ENCODE data around the gene TAF5L.
A peak's percentile ranks its signal among the peaks of the same experiment; 100 is the strongest.

TAF5L gene

DNA sequence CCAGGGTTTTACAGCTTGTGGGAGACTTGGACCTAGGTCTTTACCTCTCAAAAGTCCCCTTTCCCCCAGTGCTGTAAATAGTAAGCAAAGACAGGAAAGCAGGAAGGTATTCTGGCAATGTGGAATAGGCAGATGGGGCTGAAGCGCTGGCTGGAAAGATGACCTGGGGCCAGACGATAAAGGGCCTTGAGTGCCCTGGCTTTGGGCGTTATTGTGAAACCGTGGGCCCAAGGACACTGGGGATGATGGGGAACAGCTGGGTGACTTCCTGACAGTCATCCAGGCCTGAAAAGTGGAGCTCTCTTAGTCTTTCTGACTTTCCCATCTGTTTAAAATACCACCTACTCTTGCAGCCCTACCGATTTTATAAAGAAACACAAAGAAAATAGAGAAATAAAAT, 16.5 kb upstream of the TAF5L start:
- Histone ChIP-seq H3K4me1 (ENCODE audit: control insufficient read depth, insufficient read depth, low read depth, low read length) (peaks cover 8% of the 10 kb centered on the region), H3K23ac (ENCODE audit: low read length in 2 of 2) (peak overlapping the region in 1 of 2 experiments; percentile 44), H4K91ac (ENCODE audit: low read length) (no peak overlapping the region), H3K79me1 (replicated peaks; ENCODE audit: low read length, poor library complexity, severe bottlenecking) (peaks cover 41% of the 10 kb centered on the region), H3K18ac (ENCODE audit: low read depth in 1 of 2, low read length in 2 of 2) (no peak overlapping the region), H3K36me3 (ENCODE audit: control insufficient read depth in 1 of 2, insufficient read depth in 2 of 2, low read depth in 1 of 2, low read length in 2 of 2) (peaks cover 41 to 63% of the 10 kb centered on the region in 2 experiments), H3K4me3 (ENCODE audit: insufficient read depth in 1 of 2, low read depth in 1 of 2, low read length in 2 of 2) (no peak overlapping the region), H2BK120ac (ENCODE audit: low read depth, low read length) (no peak overlapping the region), H2BK15ac (ENCODE audit: low read depth, poor library complexity, severe bottlenecking) (peak overlapping the region; percentile 3), H2BK12ac (ENCODE audit: low read length in 2 of 2) (no peak overlapping the region), H4K8ac (ENCODE audit: low read length) (no peak overlapping the region), H3K27ac (ENCODE audit: low read length, poor library complexity, severe bottlenecking) (no peak overlapping the region), H3K4ac (ENCODE audit: low read depth in 1 of 2, low read length in 2 of 2) (no peak overlapping the region), H2AK5ac (ENCODE audit: low read length, severe bottlenecking) (no peak overlapping the region), H2AFZ (ENCODE audit: low read depth, low read length) (no peak overlapping the region), H3K14ac (ENCODE audit: low read length in 2 of 2) (no peak overlapping the region), H3K4me2 (ENCODE audit: low read length, poor library complexity, severe bottlenecking) (no peak overlapping the region), H3K27me3 (ENCODE audit: control insufficient read depth in 1 of 2, insufficient read depth in 1 of 2, low read length in 2 of 2) (no peaks in the 10 kb centered on the region), H3K9me3 (ENCODE audit: control insufficient read depth, low read length) (no peaks in the 10 kb centered on the region), H3K9ac (ENCODE audit: low read length) (no peak overlapping the region), H2BK5ac (ENCODE audit: low read depth, low read length, poor library complexity, severe bottlenecking) (no peak overlapping the region)
- peak; percentile 28 for DNase-seq
- 86% methylated on average over 5 of the region's 5 CpGs for WGBS

DNA sequence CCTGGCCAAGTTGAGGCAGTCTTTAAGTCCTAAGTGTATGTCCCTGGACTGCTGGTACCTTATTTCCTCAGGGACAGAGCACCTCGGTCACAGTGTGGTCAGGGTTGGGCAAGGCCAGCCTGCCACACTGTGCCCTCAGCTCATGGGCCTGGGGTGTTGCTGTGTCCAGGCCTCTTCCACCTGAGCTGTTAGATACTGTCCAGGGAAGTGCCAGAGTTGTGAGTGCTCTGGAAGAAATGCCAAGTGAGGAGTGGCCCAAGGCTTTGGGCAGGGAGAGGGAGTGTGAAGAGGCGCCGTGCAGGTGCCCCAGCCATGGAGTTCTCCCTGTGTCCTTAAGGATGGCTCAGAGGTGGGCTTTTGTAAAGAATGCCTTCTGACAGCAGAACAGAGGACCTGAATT, 15.4 kb upstream of the TAF5L start:
- Histone ChIP-seq H3K23ac (ENCODE audit: low read length in 2 of 2) (no peak overlapping the region), H2AK5ac (ENCODE audit: low read length, severe bottlenecking) (no peak overlapping the region), H3K36me3 (ENCODE audit: control insufficient read depth in 1 of 2, insufficient read depth in 2 of 2, low read depth in 1 of 2, low read length in 2 of 2) (peaks cover 46 to 63% of the 10 kb centered on the region in 2 experiments), H3K4me3 (ENCODE audit: insufficient read depth in 1 of 2, low read depth in 1 of 2, low read length in 2 of 2) (no peak overlapping the region), H2BK12ac (ENCODE audit: low read length in 2 of 2) (no peak overlapping the region), H3K4ac (ENCODE audit: low read depth in 1 of 2, low read length in 2 of 2) (no peak overlapping the region), H3K4me1 (ENCODE audit: control insufficient read depth, insufficient read depth, low read depth, low read length) (peaks cover 8% of the 10 kb centered on the region), H3K9me3 (ENCODE audit: control insufficient read depth, low read length) (no peaks in the 10 kb centered on the region), H3K27ac (ENCODE audit: low read length, poor library complexity, severe bottlenecking) (no peak overlapping the region), H2BK15ac (ENCODE audit: low read depth, poor library complexity, severe bottlenecking) (no peak overlapping the region), H3K9ac (ENCODE audit: low read length) (no peak overlapping the region), H2BK5ac (ENCODE audit: low read depth, low read length, poor library complexity, severe bottlenecking) (no peak overlapping the region), H2AFZ (ENCODE audit: low read depth, low read length) (no peak overlapping the region), H3K14ac (ENCODE audit: low read length in 2 of 2) (no peak overlapping the region), H3K27me3 (ENCODE audit: control insufficient read depth in 1 of 2, insufficient read depth in 1 of 2, low read length in 2 of 2) (no peaks in the 10 kb centered on the region), H3K4me2 (ENCODE audit: low read length, poor library complexity, severe bottlenecking) (no peak overlapping the region), H4K8ac (ENCODE audit: low read length) (no peak overlapping the region), H3K79me1 (replicated peaks; ENCODE audit: low read length, poor library complexity, severe bottlenecking) (peaks cover 51% of the 10 kb centered on the region), H4K91ac (ENCODE audit: low read length) (no peak overlapping the region), H2BK120ac (ENCODE audit: low read depth, low read length) (no peak overlapping the region), H3K18ac (ENCODE audit: low read depth in 1 of 2, low read length in 2 of 2) (no peak overlapping the region)
- 95% methylated on average over 3 of the region's 3 CpGs for WGBS
- no peak for DNase-seq

DNA sequence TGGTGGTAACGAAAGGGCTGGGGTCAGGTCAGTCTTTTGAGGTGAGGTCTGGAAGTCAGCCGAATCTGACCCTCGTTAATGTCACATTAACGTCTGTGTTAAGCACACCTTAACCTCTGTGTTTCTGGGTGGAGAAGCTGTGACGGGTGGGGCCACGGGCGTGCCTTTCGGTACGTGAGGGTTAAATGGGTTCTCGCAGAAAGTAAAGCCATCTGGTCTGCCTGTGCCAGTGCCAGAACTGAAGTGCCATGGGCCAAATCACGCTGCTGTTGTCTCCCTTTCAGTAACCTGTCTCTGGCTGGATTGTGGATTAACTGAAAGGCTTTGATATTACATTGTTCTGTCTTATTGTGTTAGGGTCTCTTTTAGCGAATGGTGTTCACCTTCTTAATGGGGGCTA, 14.5 kb upstream of the TAF5L start:
- peaks cover 49 to 63% of the 10 kb centered on the region in 2 experiments for H3K36me3 ChIP-seq (ENCODE audit: control insufficient read depth in 1 of 2, insufficient read depth in 2 of 2, low read depth in 1 of 2, low read length in 2 of 2)

DNA sequence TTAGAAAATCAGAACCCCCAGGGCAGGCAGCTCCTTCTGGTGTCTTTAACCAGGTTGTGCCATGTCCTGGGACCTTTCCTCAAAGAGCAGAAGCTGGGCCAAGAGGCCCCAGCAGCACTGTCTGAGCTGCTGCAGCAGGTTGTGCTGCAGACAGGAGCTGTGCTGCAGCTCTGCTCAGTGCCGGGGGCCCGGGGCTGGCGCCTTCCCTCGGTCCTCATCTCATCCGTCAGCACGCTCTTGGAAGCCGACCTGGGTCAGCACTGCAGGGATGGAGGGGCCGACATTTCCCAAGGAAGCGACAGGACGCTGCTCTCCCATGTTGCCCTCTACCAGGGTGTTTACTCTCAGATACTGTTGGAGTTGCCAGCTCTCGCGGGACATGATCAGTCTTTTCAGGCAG, 11.8 kb upstream of the TAF5L start:
- H3K27ac ChIP-seq (ENCODE audit: low read length, poor library complexity, severe bottlenecking) = no peak overlapping the region
- no peak overlapping the region for H3K4ac ChIP-seq (ENCODE audit: low read depth in 1 of 2, low read length in 2 of 2)
- H2BK5ac ChIP-seq (ENCODE audit: low read depth, low read length, poor library complexity, severe bottlenecking) = no peak overlapping the region
- H4K8ac ChIP-seq (ENCODE audit: low read length) = no peak overlapping the region
- peaks cover 38 to 55% of the 10 kb centered on the region in 2 experiments for H3K36me3 ChIP-seq (ENCODE audit: control insufficient read depth in 1 of 2, insufficient read depth in 2 of 2, low read depth in 1 of 2, low read length in 2 of 2)
- no peaks in the 10 kb centered on the region for H3K9me3 ChIP-seq (ENCODE audit: control insufficient read depth, low read length)
- H3K4me1 ChIP-seq (ENCODE audit: control insufficient read depth, insufficient read depth, low read depth, low read length) = peaks cover 1% of the 10 kb centered on the region
- H3K27me3 ChIP-seq (ENCODE audit: control insufficient read depth in 1 of 2, insufficient read depth in 1 of 2, low read length in 2 of 2) = no peaks in the 10 kb centered on the region
- H3K23ac ChIP-seq (ENCODE audit: low read length in 2 of 2) = no peak overlapping the region
- no peak overlapping the region for H3K4me2 ChIP-seq (ENCODE audit: low read length, poor library complexity, severe bottlenecking)
- H2AK5ac ChIP-seq (ENCODE audit: low read length, severe bottlenecking) = no peak overlapping the region
- no peak overlapping the region for H2BK12ac ChIP-seq (ENCODE audit: low read length in 2 of 2)
- peaks cover 40% of the 10 kb centered on the region for H3K79me1 ChIP-seq (replicated peaks; ENCODE audit: low read length, poor library complexity, severe bottlenecking)
- no peak overlapping the region for H3K14ac ChIP-seq (ENCODE audit: low read length in 2 of 2)
- H3K4me3 ChIP-seq (ENCODE audit: insufficient read depth in 1 of 2, low read depth in 1 of 2, low read length in 2 of 2) = no peak overlapping the region
- H3K9ac ChIP-seq (ENCODE audit: low read length) = no peak overlapping the region
- no peak overlapping the region for H4K91ac ChIP-seq (ENCODE audit: low read length)
- no peak overlapping the region for H2BK15ac ChIP-seq (ENCODE audit: low read depth, poor library complexity, severe bottlenecking)
- H2AFZ ChIP-seq (ENCODE audit: low read depth, low read length) = no peak overlapping the region
- no peak overlapping the region for H2BK120ac ChIP-seq (ENCODE audit: low read depth, low read length)
- no peak overlapping the region for H3K18ac ChIP-seq (ENCODE audit: low read depth in 1 of 2, low read length in 2 of 2)
- no peak for DNase-seq
- 97% methylated on average over 12 of the region's 12 CpGs for WGBS

More for the DNA sequence above, 14.5 kb upstream of the TAF5L start:
- H3K4me1 ChIP-seq (ENCODE audit: control insufficient read depth, insufficient read depth, low read depth, low read length) = peaks cover 6% of the 10 kb centered on the region
- H3K9me3 ChIP-seq (ENCODE audit: control insufficient read depth, low read length) = no peaks in the 10 kb centered on the region
- no peak overlapping the region for H3K23ac ChIP-seq (ENCODE audit: low read length in 2 of 2)
- H2BK15ac ChIP-seq (ENCODE audit: low read depth, poor library complexity, severe bottlenecking) = no peak overlapping the region
- H2AFZ ChIP-seq (ENCODE audit: low read depth, low read length) = no peak overlapping the region
- no peak overlapping the region for H3K14ac ChIP-seq (ENCODE audit: low read length in 2 of 2)
- H2BK120ac ChIP-seq (ENCODE audit: low read depth, low read length) = no peak overlapping the region
- no peak overlapping the region for H3K18ac ChIP-seq (ENCODE audit: low read depth in 1 of 2, low read length in 2 of 2)
- no peak overlapping the region for H3K4ac ChIP-seq (ENCODE audit: low read depth in 1 of 2, low read length in 2 of 2)
- H4K91ac ChIP-seq (ENCODE audit: low read length) = no peak overlapping the region
- H4K8ac ChIP-seq (ENCODE audit: low read length) = no peak overlapping the region
- H3K79me1 ChIP-seq (replicated peaks; ENCODE audit: low read length, poor library complexity, severe bottlenecking) = peaks cover 53% of the 10 kb centered on the region
- no peak for DNase-seq
- 98% methylated on average over 12 of the region's 12 CpGs for WGBS
- H3K4me3 ChIP-seq (ENCODE audit: insufficient read depth in 1 of 2, low read depth in 1 of 2, low read length in 2 of 2) = no peak overlapping the region
- H2BK5ac ChIP-seq (ENCODE audit: low read depth, low read length, poor library complexity, severe bottlenecking) = no peak overlapping the region
- no peak overlapping the region for H3K4me2 ChIP-seq (ENCODE audit: low read length, poor library complexity, severe bottlenecking)
- H3K27me3 ChIP-seq (ENCODE audit: control insufficient read depth in 1 of 2, insufficient read depth in 1 of 2, low read length in 2 of 2) = no peaks in the 10 kb centered on the region
- H2AK5ac ChIP-seq (ENCODE audit: low read length, severe bottlenecking) = no peak overlapping the region
- H3K9ac ChIP-seq (ENCODE audit: low read length) = no peak overlapping the region
- no peak overlapping the region for H3K27ac ChIP-seq (ENCODE audit: low read length, poor library complexity, severe bottlenecking)
- H2BK12ac ChIP-seq (ENCODE audit: low read length in 2 of 2) = no peak overlapping the region
